Measurements from ENCODE around the gene EXPH5. TPM values are rescaled to one million over a fixed set of nuclear protein-coding genes. Genes with fewer than 3 reads are reported as not detected.

Gene EXPH5
- total RNA-seq, 1 experiment from 2014 or later = 18.3 TPM

GRCh38 chr11:108617055-108617454 lies 23.5 kb upstream of the EXPH5 start:
- no peaks in the 10 kb centered on the region for H3K9me2 ChIP-seq (ENCODE audit: insufficient read depth)
- ChIA-PET CTCF (no interaction called here), RAD21 (ENCODE audit: low non-redundant PET in 1 of 2, low total read pairs in 2 of 2, uncharacterized antibody in 2 of 2, unreplicated experiment in 2 of 2) (no interaction called here), POLR2A (interaction anchor here (1.0 kb wide), 1 partner anchor 13 kb away, joined by 3 read pairs; no protein-coding TSS in a partner anchor)
- ATAC-seq = peak; percentile 56
- intact Hi-C loops (cut with micrococcal nuclease) = no loop called here
- peak overlapping the region; percentile 47; the same call in 1 of the 2 replicates for H3K27ac ChIP-seq (ENCODE audit: low read depth, low read length)
- peak overlapping the region; percentile 6 for H2AFZ ChIP-seq (ENCODE audit: low read depth, low read length, poor library complexity, severe bottlenecking)
- no peaks in the 10 kb centered on the region for H4K20me1 ChIP-seq (ENCODE audit: insufficient read depth)
- no peak for DNase-seq (ENCODE audit: low read depth, low spot score)
- no peaks in the 10 kb centered on the region for H3K36me3 ChIP-seq (ENCODE audit: control insufficient read depth in 1 of 2, insufficient read depth in 2 of 2, low read length in 2 of 2)
- no peaks in the 10 kb centered on the region for H3K27me3 ChIP-seq (ENCODE audit: insufficient read depth, low read length)
- TSS peak; percentile 97 for BruUV-seq (replicated peaks)
- H3K4me3 ChIP-seq (replicated peaks in 1 of 2; ENCODE audit: low read depth in 1 of 2, low read length in 2 of 2) = peak overlapping the region in 1 of 2 experiments; percentile 9; a peak in 1 of 4 replicates
- H3K4me1 ChIP-seq (ENCODE audit: control insufficient read depth in 1 of 2, insufficient read depth in 2 of 2, low read length in 2 of 2) = peaks cover 17 to 47% of the 10 kb centered on the region in 2 experiments
- H3K79me2 ChIP-seq (ENCODE audit: insufficient read depth, low read length) = no peaks in the 10 kb centered on the region
- H3K4me2 ChIP-seq (ENCODE audit: low read length) = peak overlapping the region; percentile 63
- no peak for TF ChIP-seq ZBTB33 (IDR thresholded peaks at IDR 0.05; ENCODE audit: extremely low read depth, insufficient replicate concordance, low read length)
- no peak for TF ChIP-seq CBX3 (IDR thresholded peaks at IDR 0.05; ENCODE audit: low read depth)
- no peak for TF ChIP-seq EZH2phosphoT487 (IDR thresholded peaks at IDR 0.05; ENCODE audit: borderline replicate concordance)
- TF ChIP-seq ELF1 (IDR thresholded peaks at IDR 0.05; ENCODE audit: borderline replicate concordance, low read depth) = no peak
- no peak for TF ChIP-seq ZNF274 (IDR thresholded peaks at IDR 0.05; ENCODE audit: low read depth, low read length)
- TF ChIP-seq CEBPB (IDR thresholded peaks at IDR 0.05; ENCODE audit: low read depth) = no peak
- TF ChIP-seq CTCF (IDR thresholded peaks at IDR 0.05 in 2 of 3, conservative IDR thresholded peaks at IDR 0.05 in 1 of 3; ENCODE audit: borderline replicate concordance in 1 of 3, insufficient read depth in 1 of 3, low read depth in 2 of 3, low read length in 2 of 3) = no peak
- no peak for TF ChIP-seq SRF (IDR thresholded peaks at IDR 0.05; ENCODE audit: low read depth)
- TF ChIP-seq ATF3 (IDR thresholded peaks at IDR 0.05) = no peak
- no peak for TF ChIP-seq JUND (IDR thresholded peaks at IDR 0.05)
- H3K9me3 ChIP-seq (ENCODE audit: control insufficient read depth in 1 of 2, insufficient read depth in 1 of 2, low read depth in 1 of 2, low read length in 2 of 2) = no peaks in the 10 kb centered on the region
- H3K9ac ChIP-seq (ENCODE audit: low read length) = peak overlapping the region; percentile 52

Data from HCT116 (cell line).